SK-N-SH treated with all-trans-retinoic acid at 6 μM for 48 hours (cell line): Measurements from ENCODE around the gene MTOR.

Experiments used
- ATAC-seq: fragments of 200-7000 bp; cut with Tn5 transposase; 3 replicates; pipeline ENCODE4 v1.9.1; 2020; ENCODE audit warnings: mild to moderate bottlenecking, moderate library complexity
- BACH2 ChIP-seq: fragments of 250-450 bp; sonication (Bioruptor Pico); IDR thresholded peaks from 2 replicates; pipeline ENCODE4 v1.9.0; 2021; ENCODE audit warnings: mild to moderate bottlenecking, borderline replicate concordance
- CSDC2 ChIP-seq: fragments of 250-450 bp; sonication (Bioruptor Pico); IDR thresholded peaks from 2 replicates; pipeline ENCODE4 v1.5.0; 2020; ENCODE audit warnings: mild to moderate bottlenecking, moderate library complexity
- ESRRG ChIP-seq: fragments of 250-450 bp; sonication (Bioruptor Pico); IDR thresholded peaks from 2 replicates; pipeline ENCODE4 v1.6.1; 2021; ENCODE audit warnings: mild to moderate bottlenecking
- GLIS3 ChIP-seq: fragments of 250-450 bp; sonication (Bioruptor Pico); IDR thresholded peaks from 2 replicates; pipeline ENCODE4 v1.5.0; 2020; ENCODE audit warnings: mild to moderate bottlenecking, moderate library complexity
- ISL1 ChIP-seq: fragments of 250-450 bp; sonication (Bioruptor Pico); IDR thresholded peaks from 2 replicates; pipeline ENCODE4 v2.1.2; 2022; ENCODE audit warnings: mild to moderate bottlenecking, moderate library complexity
- OSR1 ChIP-seq: fragments of 250-450 bp; sonication (Bioruptor Pico); IDR thresholded peaks from 2 replicates; pipeline ENCODE4 v1.8.0; 2022; ENCODE audit warnings: moderate library complexity, mild to moderate bottlenecking, inconsistent platforms
- PATZ1 ChIP-seq: fragments of 250-450 bp; sonication (Bioruptor Pico); IDR thresholded peaks from 2 replicates; pipeline ENCODE4 v1.8.0; 2020; ENCODE audit warnings: mild to moderate bottlenecking, moderate library complexity, borderline replicate concordance
- POU6F1 ChIP-seq: fragments of 250-450 bp; sonication (Bioruptor Pico); IDR thresholded peaks from 2 replicates; pipeline ENCODE4 v1.8.0; 2021; ENCODE audit warnings: low read depth, mild to moderate bottlenecking, moderate library complexity, borderline replicate concordance
- PPARA ChIP-seq: fragments of 250-450 bp; sonication (Bioruptor Pico); IDR thresholded peaks from 2 replicates; pipeline ENCODE4 v1.5.0; 2020; ENCODE audit warnings: mild to moderate bottlenecking, borderline replicate concordance
- RARB ChIP-seq: fragments of 250-450 bp; sonication (Bioruptor Pico); IDR thresholded peaks from 2 replicates; pipeline ENCODE4 v1.8.0; 2021; ENCODE audit warnings: mild to moderate bottlenecking, moderate library complexity
- SNAI2 ChIP-seq: fragments of 250-450 bp; sonication (Bioruptor Pico); IDR thresholded peaks from 2 replicates; pipeline ENCODE4 v1.5.0; 2020; ENCODE audit warnings: mild to moderate bottlenecking, moderate library complexity
- TCF4 ChIP-seq: fragments of 250-450 bp; sonication (Bioruptor Pico); IDR thresholded peaks from 2 replicates; pipeline ENCODE4 v1.8.0; 2021; ENCODE audit warnings: mild to moderate bottlenecking, moderate library complexity, borderline replicate concordance
- TOX ChIP-seq: fragments of 250-450 bp; sonication (Bioruptor Pico); IDR thresholded peaks from 2 replicates; pipeline ENCODE4 v1.8.0; 2021; ENCODE audit warnings: mild to moderate bottlenecking, moderate library complexity, borderline replicate concordance
- ZC3H10 ChIP-seq: fragments of 250-450 bp; sonication (Bioruptor Pico); IDR thresholded peaks from 2 replicates; pipeline ENCODE4 v1.5.1; 2021; ENCODE audit warnings: mild to moderate bottlenecking, moderate library complexity
- ZFP3 ChIP-seq: fragments of 250-450 bp; sonication (Bioruptor Pico); IDR thresholded peaks from 2 replicates; pipeline ENCODE4 v1.5.0; 2020; ENCODE audit warnings: mild to moderate bottlenecking, moderate library complexity
- ZNF565 ChIP-seq: fragments of 450-650 bp; formaldehyde crosslinking; conservative IDR thresholded peaks from 2 replicates; pipeline ENCODE4 v1.5.0; 2020; ENCODE audit warnings: low read depth, mild to moderate bottlenecking, moderate library complexity
- ZNF70 ChIP-seq: fragments of 450-650 bp; formaldehyde crosslinking; IDR thresholded peaks from 2 replicates; pipeline ENCODE4 v1.5.0; 2020; ENCODE audit warnings: mild to moderate bottlenecking, moderate library complexity
- ZNF8 ChIP-seq: fragments of 450-650 bp; formaldehyde crosslinking; IDR thresholded peaks from 2 replicates; pipeline ENCODE4 v1.5.0; 2020; ENCODE audit warnings: mild to moderate bottlenecking, moderate library complexity
- TF ChIP-seq, protein P1 (sequence below): fragments of 250-450 bp; sonication (Bioruptor Pico); IDR thresholded peaks from 2 replicates; pipeline ENCODE4 v1.5.1; 2020; ENCODE audit warnings: low read depth, mild to moderate bottlenecking, moderate library complexity
- TF ChIP-seq, protein P2 (sequence below): fragments of 250-450 bp; sonication (Bioruptor Pico); IDR thresholded peaks from 2 replicates; pipeline ENCODE4 v1.5.1; 2021; ENCODE audit warnings: mild to moderate bottlenecking, moderate library complexity

Gene MTOR

DNA sequence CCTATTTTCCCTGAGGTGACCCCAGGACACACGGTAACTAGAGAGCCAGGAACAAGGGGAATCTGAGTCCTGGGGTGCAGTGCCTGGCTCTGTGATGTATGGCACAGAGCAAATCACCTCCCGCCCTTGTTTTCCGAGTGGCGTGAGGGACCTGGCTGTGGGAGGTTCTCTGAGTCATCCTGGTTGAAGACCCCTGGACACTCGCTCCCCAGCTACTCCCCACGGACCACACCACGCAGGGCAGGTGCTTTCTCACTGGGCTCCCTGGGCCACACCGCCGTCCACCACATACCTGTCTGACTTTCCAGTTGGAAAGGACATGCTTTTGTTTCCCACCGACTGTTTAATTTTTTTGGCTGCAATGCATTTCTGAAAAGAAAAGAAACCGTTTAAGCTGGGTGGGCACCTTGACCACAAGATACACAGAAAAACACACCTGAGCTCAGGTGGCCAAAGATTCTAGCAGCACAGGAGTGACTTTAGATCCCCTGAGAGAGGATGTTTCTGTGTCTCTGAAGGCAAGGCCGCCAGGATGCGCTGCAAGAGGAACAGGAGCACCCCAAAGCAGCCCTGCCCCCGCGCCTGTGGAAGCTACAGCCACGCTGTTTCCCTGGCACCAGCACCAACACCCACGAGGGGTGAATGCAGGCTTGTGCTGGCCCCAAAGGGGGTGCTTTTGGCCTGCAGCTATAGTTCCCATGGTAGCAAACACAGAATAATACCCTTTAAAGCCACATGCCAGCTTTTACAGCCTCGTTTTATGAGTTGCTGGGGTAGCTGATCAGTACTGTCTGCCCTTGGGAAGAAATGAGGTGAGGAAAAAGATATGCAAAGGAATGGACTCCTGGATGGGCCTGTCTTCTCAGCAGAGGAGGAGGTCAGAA, 194.4 kb downstream of the MTOR start:
- TF ChIP-seq, protein P1, sequence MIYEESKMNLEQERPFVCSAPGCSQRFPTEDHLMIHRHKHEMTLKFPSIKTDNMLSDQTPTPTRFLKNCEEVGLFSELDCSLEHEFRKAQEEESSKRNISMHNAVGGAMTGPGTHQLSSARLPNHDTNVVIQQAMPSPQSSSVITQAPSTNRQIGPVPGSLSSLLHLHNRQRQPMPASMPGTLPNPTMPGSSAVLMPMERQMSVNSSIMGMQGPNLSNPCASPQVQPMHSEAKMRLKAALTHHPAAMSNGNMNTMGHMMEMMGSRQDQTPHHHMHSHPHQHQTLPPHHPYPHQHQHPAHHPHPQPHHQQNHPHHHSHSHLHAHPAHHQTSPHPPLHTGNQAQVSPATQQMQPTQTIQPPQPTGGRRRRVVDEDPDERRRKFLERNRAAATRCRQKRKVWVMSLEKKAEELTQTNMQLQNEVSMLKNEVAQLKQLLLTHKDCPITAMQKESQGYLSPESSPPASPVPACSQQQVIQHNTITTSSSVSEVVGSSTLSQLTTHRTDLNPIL (CRISPR knock-in tag): no peak
- TF ChIP-seq GLIS3 (CRISPR knock-in tag) (no peak), ZNF8 (no peak), POU6F1 (CRISPR knock-in tag) (no peak), TOX (CRISPR knock-in tag) (no peak), OSR1 (CRISPR knock-in tag) (no peak), CSDC2 (CRISPR knock-in tag) (no peak), ZC3H10 (no peak), BACH2 (no peak)
- TF ChIP-seq, all 23 proteins: peak for 0
- no peak for ATAC-seq

DNA sequence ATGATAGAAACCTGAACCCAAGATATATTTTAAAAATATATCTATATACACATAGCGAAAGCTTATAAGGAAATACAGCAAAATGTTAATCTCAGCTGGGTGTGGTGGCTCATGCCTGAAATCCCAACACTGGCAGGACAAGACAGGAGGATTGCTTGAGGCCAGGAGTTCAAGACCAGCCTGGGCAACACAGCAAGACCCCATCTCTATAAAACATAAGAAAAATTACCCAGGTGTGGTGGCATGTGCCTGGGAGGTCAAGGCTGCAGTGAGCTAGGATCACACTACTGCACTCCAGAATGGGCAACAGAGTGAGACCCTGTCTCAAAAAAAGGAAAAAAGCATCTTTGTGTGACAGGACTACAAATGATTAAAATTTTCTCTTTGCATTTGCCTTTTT, 196.6 kb downstream of the MTOR start:
- ATAC-seq: no peak
- TF ChIP-seq SNAI2 (no peak), POU6F1 (CRISPR knock-in tag) (no peak), PATZ1 (CRISPR knock-in tag) (no peak), ZNF70 (CRISPR knock-in tag) (no peak), BACH2 (no peak), ZNF8 (no peak), PPARA (CRISPR knock-in tag) (no peak), GLIS3 (CRISPR knock-in tag) (no peak), ISL1 (no peak), TOX (CRISPR knock-in tag) (no peak), ZNF565 (no peak), ZFP3 (CRISPR knock-in tag) (no peak), TCF4 (no peak)
- TF ChIP-seq, protein P2, sequence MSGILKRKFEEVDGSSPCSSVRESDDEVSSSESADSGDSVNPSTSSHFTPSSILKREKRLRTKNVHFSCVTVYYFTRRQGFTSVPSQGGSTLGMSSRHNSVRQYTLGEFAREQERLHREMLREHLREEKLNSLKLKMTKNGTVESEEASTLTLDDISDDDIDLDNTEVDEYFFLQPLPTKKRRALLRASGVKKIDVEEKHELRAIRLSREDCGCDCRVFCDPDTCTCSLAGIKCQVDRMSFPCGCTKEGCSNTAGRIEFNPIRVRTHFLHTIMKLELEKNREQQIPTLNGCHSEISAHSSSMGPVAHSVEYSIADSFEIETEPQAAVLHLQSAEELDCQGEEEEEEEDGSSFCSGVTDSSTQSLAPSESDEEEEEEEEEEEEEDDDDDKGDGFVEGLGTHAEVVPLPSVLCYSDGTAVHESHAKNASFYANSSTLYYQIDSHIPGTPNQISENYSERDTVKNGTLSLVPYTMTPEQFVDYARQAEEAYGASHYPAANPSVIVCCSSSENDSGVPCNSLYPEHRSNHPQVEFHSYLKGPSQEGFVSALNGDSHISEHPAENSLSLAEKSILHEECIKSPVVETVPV (CRISPR knock-in tag): no peak

- ATAC-seq: no peak
- TF ChIP-seq SNAI2: no peak
- TF ChIP-seq BACH2: no peak
- no peak for TF ChIP-seq RARB (CRISPR knock-in tag)
- no peak for TF ChIP-seq ESRRG (CRISPR knock-in tag)
- TF ChIP-seq, protein P1 (CRISPR knock-in tag): no peak
- TF ChIP-seq, protein P2 (CRISPR knock-in tag): no peak
- no peak for TF ChIP-seq GLIS3 (CRISPR knock-in tag)
- no peak for TF ChIP-seq PATZ1 (CRISPR knock-in tag)
- TF ChIP-seq ZC3H10: no peak
- no peak for TF ChIP-seq ZFP3 (CRISPR knock-in tag)
- TF ChIP-seq TCF4: no peak
Observed at GRCh38 chr1:11064942-11065341, 197.4 kb downstream of the MTOR start.
